ENCODE measurements around the gene STXBP6.
"Not testable (repeated sequence)": the region's sequence is repeated elsewhere in the genome, so short reads cannot be mapped to it uniquely, and the experiment has no call there.

Gene STXBP6

GRCh38 chr14:24775950-24776349, 274.0 kb downstream of the STXBP6 start:
- no peak for TF ChIP-seq CTCF (IDR thresholded peaks at IDR 0.05; ENCODE audit: borderline replicate concordance, insufficient read depth, low read depth, low read length)
- H3K4me3 ChIP-seq (ENCODE audit: low read depth, low read length) = no peak overlapping the region

GRCh38 chr14:24774187-24774915, 275.6 kb downstream of the STXBP6 start:
- no peak overlapping the region for H3K4me3 ChIP-seq (ENCODE audit: low read depth, low read length)
- no peak for TF ChIP-seq CTCF (IDR thresholded peaks at IDR 0.05; ENCODE audit: borderline replicate concordance, insufficient read depth, low read depth, low read length)

- not testable (repeated sequence) for H3K4me3 ChIP-seq (ENCODE audit: low read depth, low read length)
Observed at GRCh38 chr14:24773564-24773963, 276.4 kb downstream of the STXBP6 start.

GRCh38 chr14:24766434-24766833, 283.5 kb downstream of the STXBP6 start:
- TF ChIP-seq CTCF (IDR thresholded peaks at IDR 0.05; ENCODE audit: borderline replicate concordance, insufficient read depth, low read depth, low read length) = no peak

GRCh38 chr14:24761141-24761540, 288.8 kb downstream of the STXBP6 start:
- no peak for TF ChIP-seq CTCF (IDR thresholded peaks at IDR 0.05; ENCODE audit: borderline replicate concordance, insufficient read depth, low read depth, low read length)
- H3K4me3 ChIP-seq (ENCODE audit: low read depth, low read length) = no peak overlapping the region

More at GRCh38 chr14:24766434-24766833, 283.5 kb downstream of the STXBP6 start:
- H3K4me3 ChIP-seq (ENCODE audit: low read depth, low read length) = no peak overlapping the region

Data from GM12875 (cell line).